Islet of Langerhans (tissue), 1 donor: ENCODE measurements around the gene CLEC18C.
"Not testable (repeated sequence)": the region's sequence is repeated elsewhere in the genome, so short reads cannot be mapped to it uniquely, and the experiment has no call there.

Source experiments
- FAIRE-seq: peaks from one replicate; lab custom pipeline; 2011; peaks lifted over from hg19 to GRCh38; lab: Jason Lieb, UNC

Gene CLEC18C

DNA sequence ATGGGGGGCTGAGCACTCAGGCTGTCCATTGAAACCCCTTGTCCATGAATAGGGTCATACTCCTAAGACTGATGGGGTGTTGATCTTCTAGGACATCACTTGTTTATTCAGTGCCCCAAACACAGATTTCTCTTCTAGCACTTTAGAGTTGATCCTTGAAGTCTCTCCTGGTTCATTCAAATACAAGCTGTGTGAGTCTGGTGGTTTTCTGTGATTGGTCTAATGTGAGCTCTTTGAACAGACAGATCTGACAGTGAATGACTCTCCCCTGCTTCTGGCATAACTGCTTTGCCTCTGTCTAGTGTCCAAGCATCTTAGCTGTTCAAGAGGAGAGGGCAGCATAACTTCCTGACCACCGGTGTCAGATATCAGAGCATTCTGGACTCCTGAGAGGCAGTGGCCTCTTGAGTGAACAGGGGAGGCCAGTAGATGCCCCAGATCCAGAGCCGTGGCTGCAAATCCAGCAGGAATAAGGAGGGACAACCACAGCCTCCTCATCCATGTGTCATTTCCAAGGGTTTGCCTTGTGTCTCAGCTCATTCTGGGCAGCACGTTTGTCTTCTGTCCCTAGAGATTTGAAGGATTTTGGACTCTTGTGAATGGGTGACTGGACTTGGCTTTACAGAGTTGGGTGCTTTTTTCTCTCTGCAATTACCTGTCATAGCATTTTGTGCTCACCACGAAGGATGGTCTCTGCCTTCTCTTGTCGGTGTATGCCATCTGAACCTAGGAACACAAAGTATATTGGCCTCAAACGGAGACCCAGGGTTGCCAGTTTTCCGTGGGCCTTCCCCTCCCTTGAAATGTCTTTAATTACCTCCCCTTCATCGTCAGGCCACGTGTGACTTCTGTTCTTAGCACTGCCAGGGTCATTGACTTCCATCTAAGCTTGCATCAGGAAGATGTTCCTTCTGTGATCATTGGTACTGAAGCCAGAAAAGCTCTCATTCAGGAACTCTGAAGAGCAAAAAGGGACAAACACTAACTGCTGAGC, 13.9 kb upstream of the CLEC18C start:
- no peak for FAIRE-seq

DNA sequence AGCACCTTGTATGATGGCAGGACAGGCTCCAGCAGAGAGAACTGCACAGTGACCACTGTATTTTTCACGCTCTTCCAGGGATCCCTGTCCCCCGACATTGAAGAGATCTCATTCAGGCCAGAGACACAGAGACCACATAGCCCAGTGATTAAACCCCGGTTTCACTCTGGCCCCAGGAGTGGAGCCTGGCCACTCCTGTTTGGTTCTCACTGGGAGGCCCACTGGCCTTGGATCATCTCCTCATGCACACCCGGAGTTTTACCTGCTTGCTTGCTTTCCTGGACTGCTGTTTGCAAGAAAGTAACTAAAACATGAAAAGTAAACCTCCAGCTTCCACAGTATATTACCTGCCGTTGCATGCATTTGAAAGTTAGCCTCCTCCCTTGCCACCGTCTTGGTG, 13.2 kb upstream of the CLEC18C start:
- FAIRE-seq, result no peak

DNA sequence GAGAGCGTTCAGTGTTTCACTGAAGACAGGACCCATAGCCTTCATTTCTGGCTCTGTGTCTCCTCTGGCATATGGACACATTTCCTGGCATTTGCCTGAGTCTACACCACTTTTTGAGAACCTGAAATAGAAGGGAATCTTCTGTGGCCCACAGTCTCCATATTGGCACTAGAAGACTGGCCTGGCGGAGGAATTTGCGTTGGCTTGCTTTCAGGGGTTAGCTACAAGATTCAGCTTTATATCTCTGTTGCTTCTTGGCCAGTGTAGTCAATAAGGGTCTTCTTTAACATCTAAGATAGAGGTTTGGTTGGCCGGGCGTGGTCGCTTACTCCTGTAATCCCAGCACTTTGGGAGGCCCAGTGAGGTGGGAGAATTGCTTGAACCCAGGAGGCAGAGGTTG, 12.8 kb upstream of the CLEC18C start:
- no peak for FAIRE-seq

DNA sequence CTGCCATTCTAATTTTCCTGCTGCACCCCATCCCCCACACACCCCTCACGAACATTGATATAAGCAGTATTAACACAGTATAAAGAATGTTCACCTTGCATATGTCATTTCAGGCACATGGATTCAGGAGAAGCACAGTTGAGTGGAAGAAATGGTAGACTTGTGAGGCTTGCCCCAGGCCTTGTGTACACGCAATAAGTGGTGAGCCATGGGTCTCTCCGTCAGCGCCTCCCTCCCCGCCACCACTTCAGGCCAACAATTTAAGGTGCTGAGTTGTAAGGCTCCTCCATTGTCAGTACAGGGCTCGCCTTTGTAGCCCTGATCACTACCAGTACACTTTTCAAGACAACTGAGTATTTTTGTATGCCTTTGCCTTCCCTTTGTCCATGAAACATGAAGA, 12.2 kb upstream of the CLEC18C start:
- no peak for FAIRE-seq

DNA sequence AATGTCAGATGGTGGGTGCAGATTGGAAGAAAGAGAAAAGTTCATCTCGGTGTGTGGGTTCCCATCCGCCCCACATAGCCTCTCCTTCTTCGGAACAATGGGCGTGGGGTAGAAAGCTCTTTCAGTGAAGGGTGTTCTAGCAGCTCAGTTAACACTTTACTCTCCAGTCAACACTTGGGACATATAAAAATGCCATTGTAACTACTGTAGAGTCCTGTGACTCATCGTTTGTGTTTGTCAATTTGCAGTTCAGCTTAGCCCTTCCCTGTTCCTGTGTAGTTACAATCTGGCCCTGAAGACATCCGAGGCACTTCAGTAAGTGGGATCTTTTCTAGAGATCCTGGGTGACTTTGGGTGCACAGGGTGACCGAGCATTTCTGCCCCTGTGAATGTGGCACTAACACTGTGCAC, 11.5 kb upstream of the CLEC18C start:
- FAIRE-seq, result no peak

DNA sequence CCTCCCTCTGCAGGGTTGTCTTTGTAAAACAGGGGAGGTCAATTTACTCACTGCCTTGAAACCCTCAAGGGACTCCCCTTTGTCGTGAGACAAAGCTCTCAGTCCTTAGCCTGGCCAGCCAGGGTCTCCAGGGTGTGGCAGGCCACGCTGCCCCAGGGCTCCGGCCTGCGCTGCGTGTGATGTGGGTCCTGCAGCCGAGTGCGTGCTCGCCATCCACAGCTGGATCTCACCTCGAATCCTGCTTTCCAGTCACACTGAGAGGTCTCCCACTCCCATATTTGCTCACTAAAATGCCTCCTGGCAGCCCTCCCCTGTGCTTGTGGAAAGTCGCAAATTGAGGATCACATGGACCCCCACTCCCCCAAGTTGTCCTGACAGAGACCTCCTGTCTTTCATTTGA, 10.0 kb upstream of the CLEC18C start:
- no peak for FAIRE-seq

GRCh38 chr16:70166688-70167087, 6.9 kb upstream of the CLEC18C start:
- FAIRE-seq, result not testable (repeated sequence)

DNA sequence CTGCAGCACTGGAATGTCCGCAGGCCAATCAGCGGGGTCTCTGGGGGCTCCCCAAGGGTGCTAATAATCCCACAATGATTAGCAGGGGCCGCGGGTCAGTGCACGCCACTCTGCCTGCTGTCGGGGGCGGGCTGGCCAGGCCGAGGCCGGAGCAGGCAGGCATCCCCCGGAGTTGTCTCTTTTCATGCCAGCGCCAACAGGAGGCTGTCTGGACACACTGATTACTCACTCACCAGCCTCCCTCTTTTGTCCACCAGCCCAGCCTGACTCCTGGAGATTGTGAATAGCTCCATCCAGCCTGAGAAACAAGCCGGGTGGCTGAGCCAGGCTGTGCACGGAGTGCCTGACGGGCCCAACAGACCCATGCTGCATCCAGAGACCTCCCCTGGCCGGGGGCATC, 329 bp downstream of the CLEC18C start:
- FAIRE-seq, result not testable (repeated sequence)

DNA sequence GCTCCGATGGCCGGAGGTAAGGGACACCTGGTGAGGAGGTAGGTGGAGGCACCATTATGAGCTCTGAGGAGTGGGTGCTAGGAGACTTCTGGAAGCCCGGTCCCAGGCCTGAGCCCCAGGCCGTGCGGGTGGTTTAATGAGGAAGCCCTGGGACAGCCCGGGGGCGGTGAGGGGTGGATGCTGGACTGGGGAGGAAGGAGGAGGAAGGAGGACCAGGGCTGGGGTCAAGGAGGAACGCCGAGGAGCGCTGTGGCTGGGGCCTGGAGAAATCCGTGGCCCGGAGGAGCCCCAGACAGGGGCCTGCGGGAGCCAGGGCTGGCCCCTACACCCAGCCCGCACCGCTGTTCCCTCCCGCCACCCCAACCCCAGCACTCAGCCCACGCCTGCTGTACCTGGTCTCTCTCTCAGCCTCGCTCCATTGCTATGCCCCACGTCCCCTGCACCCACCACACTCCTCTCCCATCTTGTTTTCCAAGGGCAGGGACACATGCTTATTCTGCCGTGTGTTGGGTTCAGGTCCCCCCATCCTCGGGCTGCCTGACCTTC, 873 bp downstream of the CLEC18C start:
- FAIRE-seq, result not testable (repeated sequence)

- FAIRE-seq, result not testable (repeated sequence)
Measured at GRCh38 chr16:70187858-70188607, 14.4 kb downstream of the CLEC18C start.

- FAIRE-seq, result not testable (repeated sequence)
Measured at GRCh38 chr16:70188608-70188915, 15.0 kb downstream of the CLEC18C start.

DNA sequence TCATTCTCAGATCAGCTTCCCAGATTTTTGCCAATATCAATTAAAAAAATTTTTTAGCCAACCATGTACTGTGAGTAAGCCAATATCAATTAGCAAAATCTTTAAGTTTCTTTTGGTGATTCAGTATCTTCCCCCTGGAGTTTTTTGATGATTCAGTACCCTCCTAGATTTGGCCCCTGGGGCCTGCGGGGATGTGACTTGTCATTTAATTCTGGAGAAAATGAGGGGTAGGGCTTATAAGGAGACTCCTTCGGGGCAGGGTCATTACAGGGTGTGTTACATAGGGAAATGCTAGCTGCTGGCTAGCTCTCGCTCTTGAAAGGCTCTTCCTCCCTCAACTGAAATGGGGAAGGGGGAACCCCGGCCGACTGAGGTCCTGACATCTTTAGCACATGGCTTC, 17.0 kb downstream of the CLEC18C start:
- not testable (repeated sequence) for FAIRE-seq

- not testable (repeated sequence) for FAIRE-seq
Measured at GRCh38 chr16:70196683-70197300, 23.2 kb downstream of the CLEC18C start.

DNA sequence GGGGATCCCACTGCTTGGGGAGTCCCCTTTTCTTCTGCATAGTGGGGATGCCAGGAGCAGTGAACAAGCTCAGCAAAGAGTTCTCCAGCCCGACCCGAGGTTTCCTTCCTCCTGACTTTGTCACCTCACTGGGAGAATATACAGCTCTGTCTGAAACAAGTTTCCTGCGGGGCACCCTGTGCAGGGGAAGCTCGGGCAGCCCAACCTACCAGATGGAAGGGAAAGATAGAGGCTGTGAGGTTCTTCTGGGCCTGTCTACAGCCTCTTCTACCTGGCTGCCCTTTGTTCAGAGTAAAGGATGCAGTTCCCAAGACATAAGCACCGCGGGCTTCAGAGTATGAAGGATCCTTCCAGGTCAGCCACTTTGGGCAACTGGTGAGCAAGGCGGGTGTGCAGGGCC, 24.0 kb downstream of the CLEC18C start:
- FAIRE-seq, result not testable (repeated sequence)

GRCh38 chr16:70198230-70198629, 24.6 kb downstream of the CLEC18C start:
- not testable (repeated sequence) for FAIRE-seq

DNA sequence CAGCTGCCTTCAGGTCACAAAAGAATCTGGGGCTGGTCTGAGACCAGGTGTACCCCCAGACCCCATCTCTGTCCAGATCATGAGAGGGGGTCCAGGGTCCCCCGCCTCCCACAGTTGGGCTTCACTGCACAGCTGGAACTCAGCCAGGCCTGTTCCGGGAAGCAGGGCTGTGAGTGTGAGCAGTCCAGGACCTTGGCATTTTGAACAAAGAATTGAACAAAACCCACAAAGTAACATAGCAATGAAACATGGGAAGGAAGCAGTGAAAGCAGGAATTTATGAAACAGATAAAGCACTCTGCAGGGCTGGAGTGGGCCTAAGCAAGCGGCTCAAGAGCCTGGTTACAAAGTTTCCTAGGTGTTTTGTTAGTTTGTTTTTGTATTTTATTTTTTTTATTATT, 25.1 kb downstream of the CLEC18C start:
- not testable (repeated sequence) for FAIRE-seq

DNA sequence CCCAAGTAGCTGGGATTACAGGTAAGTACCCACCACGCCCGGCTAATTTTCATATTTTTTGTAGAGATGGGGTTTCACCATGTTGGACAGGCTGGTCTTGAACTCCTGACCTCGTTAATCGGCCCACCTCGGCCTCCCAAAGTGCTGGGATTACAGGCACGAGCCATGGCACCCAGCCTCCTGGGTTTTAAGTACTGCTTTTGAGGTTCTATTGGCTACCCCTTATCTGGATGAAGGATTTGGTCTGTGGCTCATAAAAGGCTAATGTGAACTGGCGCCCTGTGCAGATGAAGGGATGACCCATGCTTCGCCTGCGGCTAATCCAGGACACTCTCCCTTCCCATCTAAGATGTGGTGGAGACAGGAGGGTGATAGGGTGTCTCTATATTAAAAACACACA, 25.6 kb downstream of the CLEC18C start:
- not testable (repeated sequence) for FAIRE-seq

GRCh38 chr16:70200063-70200462, 26.5 kb downstream of the CLEC18C start:
- not testable (repeated sequence) for FAIRE-seq

DNA sequence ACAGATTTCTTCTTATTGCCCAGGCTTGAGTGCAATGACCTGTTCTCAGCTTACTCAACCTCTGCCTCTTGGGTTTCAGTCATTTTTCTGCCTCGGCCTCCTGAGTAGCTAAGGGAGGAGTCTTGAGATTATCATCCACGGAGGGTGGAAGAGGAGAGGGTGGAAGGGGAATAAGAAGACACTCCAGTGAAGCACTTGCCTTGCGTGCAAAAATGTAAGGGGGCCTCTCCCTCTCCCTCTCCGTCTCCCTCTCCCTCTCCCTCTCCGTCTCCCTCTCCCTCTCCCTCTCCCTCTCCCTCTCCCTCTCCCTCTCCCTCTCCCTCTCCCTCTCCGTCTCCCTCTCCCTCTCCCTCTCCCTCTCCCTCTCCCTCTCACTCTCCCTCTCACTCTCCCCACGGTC, 29.9 kb downstream of the CLEC18C start:
- not testable (repeated sequence) for FAIRE-seq

DNA sequence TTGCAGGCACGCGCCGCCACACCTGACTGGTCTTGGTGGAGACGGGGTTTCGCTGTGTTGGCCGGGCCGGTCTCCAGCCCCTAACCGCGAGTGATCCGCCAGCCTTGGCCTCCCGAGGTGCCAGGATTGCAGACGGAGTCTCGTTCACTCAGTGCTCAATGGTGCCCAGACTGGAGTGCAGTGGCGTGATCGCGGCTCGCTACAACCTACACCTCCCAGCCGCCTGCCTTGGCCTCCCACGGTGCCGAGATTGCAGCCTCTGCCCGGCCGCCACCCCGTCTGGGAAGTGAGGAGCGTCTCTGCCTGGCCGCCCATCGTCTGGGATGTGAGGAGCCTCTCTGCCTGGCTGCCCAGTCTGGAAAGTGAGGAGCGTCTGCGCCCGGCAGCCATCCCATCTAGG, 30.4 kb downstream of the CLEC18C start:
- FAIRE-seq, result not testable (repeated sequence)

GRCh38 chr16:70204668-70205405, 31.2 kb downstream of the CLEC18C start:
- not testable (repeated sequence) for FAIRE-seq

- not testable (repeated sequence) for FAIRE-seq
Measured at GRCh38 chr16:70206382-70206781, 32.8 kb downstream of the CLEC18C start.
